Measurements from ENCODE around the gene SKI. TPM values are rescaled to one million over a fixed set of nuclear protein-coding genes. Genes with fewer than 3 reads are reported as not detected.

The SKI gene
- total and polyA plus RNA-seq, 7 donors, result 7.7 to 32.1 (median 21.4) TPM

DNA sequence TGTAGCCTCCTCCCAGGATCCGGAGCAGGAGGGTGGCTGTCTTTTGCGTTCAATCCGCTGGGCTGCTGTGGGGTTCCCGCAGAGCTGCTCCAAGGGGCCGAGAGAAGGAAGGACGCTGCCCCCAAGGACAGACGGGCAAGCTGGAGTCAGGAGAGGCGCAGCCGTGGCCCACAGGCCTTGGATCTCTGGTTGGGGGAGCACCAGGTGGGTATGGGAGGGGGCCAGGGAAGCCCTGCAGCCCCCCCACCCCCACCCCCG, 15.9 kb upstream of the SKI start:
- intact Hi-C loops (cut with DNase I), result no loop called here
- H3K9me3 ChIP-seq, result no peaks in the 10 kb centered on the region

GRCh38 chr1:2212532-2213491, 15.3 kb upstream of the SKI start:
- Histone ChIP-seq H3K4me1 (peaks cover 36% of the 10 kb centered on the region), H3K27ac (peak overlapping the region; percentile 84), H3K36me3 (ENCODE audit: insufficient read depth in 1 of 2, low read depth in 1 of 2) (no peaks in the 10 kb centered on the region), H3K4me3 (peak overlapping the region; percentile 53), H3K9me3 (no peaks in the 10 kb centered on the region), H3K27me3 (ENCODE audit: insufficient read depth in 3 of 3, low read length in 2 of 3) (no peaks in the 10 kb centered on the region)
- peak; percentile 52 to 78 (median 66) for ATAC-seq
- TF ChIP-seq, protein P1, sequence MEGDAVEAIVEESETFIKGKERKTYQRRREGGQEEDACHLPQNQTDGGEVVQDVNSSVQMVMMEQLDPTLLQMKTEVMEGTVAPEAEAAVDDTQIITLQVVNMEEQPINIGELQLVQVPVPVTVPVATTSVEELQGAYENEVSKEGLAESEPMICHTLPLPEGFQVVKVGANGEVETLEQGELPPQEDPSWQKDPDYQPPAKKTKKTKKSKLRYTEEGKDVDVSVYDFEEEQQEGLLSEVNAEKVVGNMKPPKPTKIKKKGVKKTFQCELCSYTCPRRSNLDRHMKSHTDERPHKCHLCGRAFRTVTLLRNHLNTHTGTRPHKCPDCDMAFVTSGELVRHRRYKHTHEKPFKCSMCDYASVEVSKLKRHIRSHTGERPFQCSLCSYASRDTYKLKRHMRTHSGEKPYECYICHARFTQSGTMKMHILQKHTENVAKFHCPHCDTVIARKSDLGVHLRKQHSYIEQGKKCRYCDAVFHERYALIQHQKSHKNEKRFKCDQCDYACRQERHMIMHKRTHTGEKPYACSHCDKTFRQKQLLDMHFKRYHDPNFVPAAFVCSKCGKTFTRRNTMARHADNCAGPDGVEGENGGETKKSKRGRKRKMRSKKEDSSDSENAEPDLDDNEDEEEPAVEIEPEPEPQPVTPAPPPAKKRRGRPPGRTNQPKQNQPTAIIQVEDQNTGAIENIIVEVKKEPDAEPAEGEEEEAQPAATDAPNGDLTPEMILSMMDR (IDR thresholded peaks at IDR 0.05), result no peak
- 8 to 19% (median 13%) methylated on average over 44 to 49 of the region's 49 CpGs for WGBS, 3 donors
- intact Hi-C loops (cut with DNase I), result no loop called here
- DNase-seq, result peak; percentile 90 to 93

More for the DNA sequence above, 15.9 kb upstream of the SKI start:
- peak in 1 of 4 donors; percentile 0 for ATAC-seq
- TF ChIP-seq, protein P1 (IDR thresholded peaks at IDR 0.05), result no peak
- Histone ChIP-seq H3K36me3 (ENCODE audit: insufficient read depth in 1 of 2, low read depth in 1 of 2) (no peaks in the 10 kb centered on the region), H3K27me3 (ENCODE audit: insufficient read depth in 3 of 3, low read length in 2 of 3) (no peaks in the 10 kb centered on the region), H3K27ac (peak overlapping the region; percentile 84), H3K4me3 (peak overlapping the region; percentile 53), H3K4me1 (peaks cover 38% of the 10 kb centered on the region)
- DNase-seq, result peak in 1 of 2 donors; percentile 56
- 41 to 47% (median 44%) methylated on average over 8 to 10 of the region's 10 CpGs for WGBS, 3 donors

DNA sequence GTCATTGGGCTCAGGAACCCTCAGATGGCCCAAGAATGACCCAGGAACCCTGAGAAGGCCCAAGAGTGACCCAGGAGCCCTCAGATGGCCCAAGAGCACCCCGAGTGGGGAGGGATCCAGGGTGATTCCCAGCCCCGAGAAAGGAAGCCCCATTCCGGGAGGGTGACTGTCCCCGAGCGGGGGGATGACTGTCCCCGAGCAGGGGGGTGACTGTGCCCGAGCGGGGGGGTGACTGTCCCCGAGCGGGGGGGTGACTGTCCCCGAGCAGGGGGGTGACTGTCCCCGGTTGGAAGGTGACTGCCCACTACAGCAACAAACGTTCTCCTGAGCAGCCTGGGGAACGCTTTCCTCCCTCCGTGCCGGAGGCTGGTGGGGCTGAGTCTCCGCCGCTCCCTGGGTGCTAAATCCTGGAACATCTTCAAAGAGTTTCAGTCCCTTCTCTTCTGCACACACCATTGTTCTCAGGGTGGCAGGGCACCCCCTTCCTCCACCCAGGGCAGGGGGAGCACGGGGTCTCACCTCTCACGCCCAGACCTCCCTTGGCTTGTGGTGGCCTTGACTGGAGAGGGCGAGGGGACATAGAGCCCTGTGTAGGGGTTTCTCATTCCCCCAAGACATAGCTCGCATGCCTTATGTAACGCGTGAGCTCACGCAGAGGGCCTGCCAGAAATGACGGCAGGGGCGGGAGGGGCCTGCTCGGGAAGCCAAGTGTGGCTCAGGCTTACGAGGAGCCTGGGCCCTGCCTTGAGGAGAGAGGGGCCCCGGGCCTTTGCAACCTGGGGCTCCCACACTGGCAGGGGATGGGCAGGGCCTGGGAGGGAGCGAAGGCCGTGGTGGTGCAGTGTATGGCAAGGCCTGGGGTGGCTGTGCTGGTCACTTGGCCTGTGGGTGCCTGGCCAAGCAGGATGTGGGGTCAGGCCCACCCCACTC, 14.3 kb upstream of the SKI start:
- peak overlapping the region; percentile 53 for H3K4me3 ChIP-seq
- ATAC-seq (peak; percentile 46 to 68 (median 64)), DNase-seq (peak; percentile 82 to 87)
- intact Hi-C loops (cut with DNase I), result no loop called here
- H3K27me3 ChIP-seq (ENCODE audit: insufficient read depth in 3 of 3, low read length in 2 of 3), result no peaks in the 10 kb centered on the region
- H3K27ac ChIP-seq, result peak overlapping the region; percentile 84
- H3K36me3 ChIP-seq (ENCODE audit: insufficient read depth in 1 of 2, low read depth in 1 of 2), result no peaks in the 10 kb centered on the region
- H3K9me3 ChIP-seq, result no peaks in the 10 kb centered on the region
- WGBS, 3 donors, result 22 to 38% (median 28%) methylated on average over 29 to 32 of the region's 32 CpGs
- TF ChIP-seq, protein P1 (IDR thresholded peaks at IDR 0.05), result no peak
- peaks cover 30% of the 10 kb centered on the region for H3K4me1 ChIP-seq

GRCh38 chr1:2214541-2215241, 13.4 kb upstream of the SKI start:
- ATAC-seq, result no peak
- peak overlapping the region; percentile 53 for H3K4me3 ChIP-seq
- peaks cover 30% of the 10 kb centered on the region for H3K4me1 ChIP-seq

More at GRCh38 chr1:2214541-2215241, 13.4 kb upstream of the SKI start:
- TF ChIP-seq, protein P1 (IDR thresholded peaks at IDR 0.05), result no peak
- Histone ChIP-seq H3K27me3 (ENCODE audit: insufficient read depth in 3 of 3, low read length in 2 of 3) (no peaks in the 10 kb centered on the region), H3K9me3 (no peaks in the 10 kb centered on the region), H3K27ac (peak overlapping the region; percentile 84), H3K36me3 (ENCODE audit: insufficient read depth in 1 of 2, low read depth in 1 of 2) (no peaks in the 10 kb centered on the region)
- intact Hi-C loops (cut with DNase I), result no loop called here
- DNase-seq, result peak; percentile 41 to 70
- whole genome bisulfite sequencing, 3 donors, result 48 to 52% (median 52%) methylated on average over 17 to 21 of the region's 21 CpGs
